Measurements from ENCODE around the gene NAV2. TPM values are rescaled to one million over a fixed set of nuclear protein-coding genes. Genes with fewer than 3 reads are reported as not detected.
"Not testable (repeated sequence)": the region's sequence is repeated elsewhere in the genome, so short reads cannot be mapped to it uniquely, and the experiment has no call there.

The NAV2 gene
- total and polyA plus RNA-seq, 5 experiments from 2014 or later = 0.06 to 4.2 (median 1.1) TPM; not detected in 1

DNA sequence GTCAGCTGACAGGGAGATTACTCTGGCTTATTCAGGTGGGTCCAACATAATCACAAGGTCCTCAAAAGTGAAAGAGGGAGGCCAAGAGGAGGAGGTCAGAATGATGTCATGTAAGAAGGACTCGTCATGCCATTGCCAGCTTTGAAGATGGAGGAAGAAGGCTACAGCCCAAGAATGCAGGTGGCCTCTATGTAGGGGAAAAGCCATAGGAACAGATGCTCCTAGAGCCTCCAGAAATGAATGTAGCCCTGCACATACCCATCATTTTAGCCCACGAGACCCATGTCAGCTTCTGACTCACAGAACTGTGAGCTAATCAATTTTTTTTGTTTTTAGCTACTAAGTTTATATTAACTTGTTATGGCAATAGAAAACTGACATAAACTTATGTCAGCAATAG is 276.6 kb downstream of the NAV2 start:
- no peak for DNase-seq
- Mint-ChIP-seq H3K27ac (no peak overlapping the region), H3K36me3 (no peaks in the 10 kb centered on the region), H3K4me1 (peaks cover 0 to 3% (median 0%) of the 10 kb centered on the region in 4 donors), H3K4me3 (no peak overlapping the region), H3K9me3 (peaks cover 0 to 2% (median 0%) of the 10 kb centered on the region in 9 donors), H3K27me3 (peaks cover 0 to 7% (median 0%) of the 10 kb centered on the region in 5 donors)
- POLR2A ChIA-PET = no interaction called here
- no peak for ATAC-seq

DNA sequence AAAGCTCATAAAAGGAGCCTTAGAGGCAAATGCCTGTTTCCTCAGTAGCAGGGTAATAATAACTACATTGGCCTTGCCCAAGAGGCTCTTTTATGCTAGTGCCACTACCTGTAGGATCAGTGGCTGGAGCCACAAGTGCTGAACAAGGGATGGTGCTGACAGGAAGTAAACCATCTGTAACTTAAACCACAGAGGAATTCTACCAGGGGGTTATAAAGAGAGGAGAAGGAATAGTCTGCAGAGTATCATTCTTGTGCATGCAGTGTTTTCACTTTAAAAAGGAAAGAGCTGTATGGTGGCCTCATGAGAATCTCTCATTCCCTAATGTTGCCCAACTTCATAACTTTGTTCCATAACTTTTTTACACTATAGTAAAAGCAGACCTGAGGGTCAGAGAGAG is 279.5 kb downstream of the NAV2 start:
- Mint-ChIP-seq H3K9me3 (peaks cover 0 to 2% (median 0%) of the 10 kb centered on the region in 9 donors), H3K27ac (no peak overlapping the region), H3K4me3 (no peak overlapping the region), H3K27me3 (peaks cover 0 to 7% (median 0%) of the 10 kb centered on the region in 5 donors), H3K4me1 (no peaks in the 10 kb centered on the region), H3K36me3 (no peaks in the 10 kb centered on the region)
- DNase-seq (no peak), ATAC-seq (no peak)
- POLR2A ChIA-PET = no interaction called here

DNA sequence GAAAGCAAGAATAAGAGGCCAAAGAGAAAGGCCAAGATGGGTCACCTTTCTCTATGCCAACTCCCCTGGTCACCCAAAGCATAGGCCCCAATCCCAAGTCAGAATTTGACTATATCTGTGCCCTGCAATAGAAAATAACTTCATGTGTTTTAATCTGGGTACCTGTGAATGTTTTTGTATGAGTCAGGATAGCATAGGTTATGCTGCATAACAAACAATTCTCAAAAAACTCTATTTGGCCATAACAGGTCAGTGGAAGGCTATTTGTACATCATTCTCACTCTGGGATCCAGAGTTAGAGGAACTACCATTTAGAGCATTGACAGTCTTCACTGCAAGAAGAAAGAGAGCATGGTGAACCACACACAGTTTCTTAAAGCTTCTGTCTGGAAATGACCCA is 280.4 kb downstream of the NAV2 start:
- Mint-ChIP-seq H3K4me3 (no peak overlapping the region), H3K27ac (no peak overlapping the region), H3K9me3 (peaks cover 0 to 2% (median 0%) of the 10 kb centered on the region in 9 donors), H3K36me3 (no peaks in the 10 kb centered on the region), H3K4me1 (no peaks in the 10 kb centered on the region), H3K27me3 (peaks cover 0 to 7% (median under 1%) of the 10 kb centered on the region in 5 donors)
- DNase-seq (no peak), ATAC-seq (no peak)
- POLR2A ChIA-PET = no interaction called here

DNA sequence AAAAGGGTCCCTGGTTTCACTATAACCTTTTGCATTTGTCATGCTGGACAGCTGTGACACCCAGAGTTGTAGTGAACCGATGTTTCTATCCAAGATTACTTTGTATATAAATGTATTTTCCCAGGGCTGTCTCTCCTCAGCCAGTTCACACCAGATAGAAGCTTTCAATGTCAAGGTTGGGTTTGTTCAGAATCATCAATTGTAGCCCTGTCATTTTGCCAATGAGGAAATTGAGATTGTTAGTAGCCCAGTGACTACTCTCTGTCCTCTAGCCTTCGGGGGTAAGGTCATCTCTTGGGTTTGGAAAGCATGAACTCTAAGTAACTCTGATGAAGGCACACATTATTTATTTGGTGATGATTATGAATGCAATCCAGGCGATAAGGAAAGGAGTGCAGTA is 282.0 kb downstream of the NAV2 start:
- peaks cover 3 to 12% (median 9%) of the 10 kb centered on the region in 5 donors for H3K27me3 Mint-ChIP-seq
- ATAC-seq (no peak), DNase-seq (no peak)

DNA sequence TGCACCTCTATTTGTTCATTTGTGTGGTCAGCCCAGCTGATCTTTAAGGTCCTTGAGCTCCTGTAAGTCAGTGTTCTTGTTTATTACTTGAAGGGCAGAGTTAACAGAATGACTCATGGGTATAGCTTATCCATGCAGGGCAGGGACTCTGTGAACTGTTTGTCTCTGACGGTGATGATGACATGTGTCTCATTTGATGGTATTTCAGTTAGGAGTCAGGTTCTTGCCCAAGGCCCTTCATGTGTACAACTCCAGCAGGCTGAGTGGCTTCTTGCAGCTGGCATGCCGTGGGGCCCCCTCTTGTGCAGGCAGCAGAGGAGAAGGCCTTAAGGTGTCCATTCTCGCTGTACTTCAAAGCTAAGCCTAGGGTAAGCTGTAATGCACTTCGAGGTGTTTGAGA is 282.5 kb downstream of the NAV2 start:
- POLR2A ChIA-PET = no interaction called here
- Mint-ChIP-seq H3K4me3 (no peak overlapping the region), H3K36me3 (no peaks in the 10 kb centered on the region), H3K9me3 (peaks cover 0 to 2% (median 0%) of the 10 kb centered on the region in 9 donors), H3K27me3 (peaks cover 3 to 12% (median 10%) of the 10 kb centered on the region in 5 donors), H3K4me1 (no peaks in the 10 kb centered on the region), H3K27ac (no peak overlapping the region)
- DNase-seq (no peak), ATAC-seq (no peak)

More for the DNA sequence above, 282.0 kb downstream of the NAV2 start:
- H3K4me1 Mint-ChIP-seq = no peaks in the 10 kb centered on the region
- H3K4me3 Mint-ChIP-seq = no peak overlapping the region
- H3K36me3 Mint-ChIP-seq = no peaks in the 10 kb centered on the region
- no peak overlapping the region for H3K27ac Mint-ChIP-seq
- peaks cover 0 to 2% (median 0%) of the 10 kb centered on the region in 9 donors for H3K9me3 Mint-ChIP-seq
- POLR2A ChIA-PET = no interaction called here

DNA sequence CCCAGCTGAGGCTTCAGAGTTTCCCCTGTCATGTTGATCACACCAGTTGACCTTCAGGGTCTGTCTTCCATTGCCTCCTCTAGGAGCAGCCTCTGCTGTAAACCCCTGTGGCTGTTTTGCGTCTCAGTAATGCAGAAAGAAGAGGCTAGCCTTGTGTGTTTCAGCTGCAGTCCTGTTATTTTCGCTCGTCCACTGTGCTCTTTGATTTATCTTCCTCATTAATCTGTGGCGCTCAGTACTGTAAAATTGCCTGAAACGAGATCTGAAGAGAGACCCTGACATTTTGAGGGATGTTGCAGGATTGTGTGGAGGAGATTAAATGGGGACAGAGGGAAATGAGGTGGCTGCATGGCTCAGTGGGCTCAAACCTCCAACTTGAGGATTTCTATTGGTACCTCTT is 283.9 kb downstream of the NAV2 start:
- Mint-ChIP-seq H3K27ac (no peak overlapping the region), H3K36me3 (no peaks in the 10 kb centered on the region), H3K4me3 (no peak overlapping the region), H3K27me3 (peaks cover 7 to 15% (median 10%) of the 10 kb centered on the region in 5 donors), H3K9me3 (peaks cover 0 to 2% (median 0%) of the 10 kb centered on the region in 9 donors), H3K4me1 (peaks cover 0 to 4% (median 0%) of the 10 kb centered on the region in 4 donors)
- ATAC-seq (no peak), DNase-seq (no peak)
- POLR2A ChIA-PET = interaction anchor here (0.9 kb wide), 1 partner anchor 473 kb away, joined by 4 read pairs; no protein-coding TSS in a partner anchor

DNA sequence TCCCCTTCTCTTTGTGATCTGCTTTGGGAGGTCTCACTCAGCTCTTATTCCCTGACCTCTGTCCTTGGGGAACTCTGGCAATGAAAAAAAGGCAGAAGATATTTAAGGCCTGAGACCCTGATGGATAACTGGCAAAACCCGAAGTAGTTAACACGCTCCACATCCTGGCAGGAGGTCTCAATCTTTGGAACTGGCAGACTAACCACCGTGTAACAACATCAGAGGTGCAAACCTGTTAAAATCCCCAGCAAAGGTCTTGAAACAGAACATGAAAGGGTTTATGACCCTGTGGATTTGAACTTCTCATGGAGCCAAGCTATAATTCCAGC is 287.3 kb downstream of the NAV2 start:
- ATAC-seq (no peak), DNase-seq (no peak)
- Mint-ChIP-seq H3K9me3 (no peaks in the 10 kb centered on the region), H3K27ac (no peak overlapping the region), H3K36me3 (no peaks in the 10 kb centered on the region), H3K27me3 (peaks cover 7 to 12% (median 9%) of the 10 kb centered on the region in 5 donors), H3K4me3 (no peak overlapping the region), H3K4me1 (peaks cover 0 to 4% (median 0%) of the 10 kb centered on the region in 4 donors)
- POLR2A ChIA-PET = no interaction called here

DNA sequence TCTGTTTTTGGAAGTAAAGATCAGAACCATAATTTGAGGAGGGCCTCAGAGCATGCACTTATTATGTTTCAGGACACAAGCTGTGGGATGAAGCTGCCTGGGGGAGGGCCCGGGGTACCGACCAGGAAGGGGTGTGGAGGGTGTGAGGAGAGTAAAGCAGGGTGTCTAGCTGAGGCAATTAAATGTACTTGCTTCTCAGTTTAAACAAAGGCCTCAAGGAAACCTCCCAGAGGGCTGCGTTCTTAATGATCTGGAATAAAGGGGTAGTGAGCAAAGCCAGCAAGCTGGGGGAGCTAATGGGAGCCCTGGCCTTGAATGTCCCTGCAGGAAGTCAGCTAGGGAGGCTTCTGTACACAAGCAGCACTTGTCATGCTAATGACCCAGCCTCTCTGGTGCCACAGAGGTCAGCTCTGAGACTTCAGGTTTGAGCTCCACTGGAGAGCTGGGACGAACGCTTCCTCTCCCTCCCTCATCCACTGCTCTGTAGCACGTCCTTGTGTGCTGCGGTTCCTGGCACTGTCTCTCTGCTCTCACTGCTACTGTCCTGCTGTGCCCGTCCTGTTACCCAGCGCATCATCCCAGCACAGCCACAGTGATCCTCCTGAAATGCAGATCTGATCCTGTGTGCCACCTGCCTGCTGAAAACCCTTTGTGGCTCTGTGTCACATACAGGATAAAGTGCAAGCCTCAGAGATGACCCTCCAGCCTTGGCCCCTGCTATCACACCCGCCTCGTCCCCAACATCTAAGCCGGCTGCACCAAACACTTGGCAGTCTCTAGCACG is 287.9 kb downstream of the NAV2 start:
- peaks cover 7 to 12% (median 9%) of the 10 kb centered on the region in 5 donors for H3K27me3 Mint-ChIP-seq
- no peak overlapping the region for H3K4me3 Mint-ChIP-seq
- ATAC-seq (no peak), DNase-seq (no peak)
- POLR2A ChIA-PET = no interaction called here
- H3K36me3 Mint-ChIP-seq = no peaks in the 10 kb centered on the region
- peaks cover 0 to 4% (median 0%) of the 10 kb centered on the region in 4 donors for H3K4me1 Mint-ChIP-seq
- H3K27ac Mint-ChIP-seq = no peak overlapping the region
- no peaks in the 10 kb centered on the region for H3K9me3 Mint-ChIP-seq

DNA sequence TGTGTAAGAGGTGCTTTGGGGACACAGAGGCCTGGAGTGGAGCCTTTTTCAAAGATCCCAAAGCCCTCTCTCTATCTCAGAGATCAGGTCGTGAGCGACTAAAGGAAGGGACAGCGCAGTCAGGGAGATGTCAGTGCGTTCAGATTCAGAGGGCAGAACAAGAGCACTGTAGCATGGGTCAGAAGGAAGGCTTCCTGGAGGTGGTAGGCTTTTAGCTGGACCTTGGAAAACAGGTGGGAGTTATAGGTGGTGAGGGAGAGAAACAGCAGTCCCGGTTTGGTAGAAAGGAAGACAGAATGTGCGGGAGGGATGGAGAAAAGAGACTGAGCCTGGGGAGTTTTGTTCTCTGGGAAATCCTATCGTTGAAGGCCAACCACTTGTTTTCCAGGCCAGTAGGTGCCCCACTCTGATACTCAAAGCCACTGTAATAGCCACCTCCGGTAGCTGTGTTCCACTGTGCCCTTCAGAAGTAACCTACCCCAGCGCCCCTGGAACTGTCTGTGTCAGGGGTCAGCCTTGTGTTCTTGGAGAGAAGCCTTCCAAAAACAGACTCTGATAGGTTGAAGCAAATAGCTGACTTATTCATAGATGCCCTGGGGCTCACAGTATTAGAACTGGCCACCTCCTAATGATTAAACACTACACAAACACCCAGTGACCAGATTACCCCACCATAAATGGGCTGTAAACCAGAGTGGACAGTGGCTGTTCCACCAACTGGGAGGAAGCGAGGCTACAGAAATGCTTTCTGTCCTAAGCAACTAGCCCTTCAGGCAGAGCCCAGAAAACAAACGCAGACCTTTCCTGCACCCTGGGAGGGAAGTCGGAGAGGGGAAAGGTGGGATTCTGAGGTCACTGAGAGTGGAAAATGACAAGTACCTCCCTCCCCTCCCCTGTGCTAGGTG is 289.9 kb downstream of the NAV2 start:
- DNase-seq = no peak
- ATAC-seq = no peak
- POLR2A ChIA-PET = no interaction called here
- Mint-ChIP-seq H3K4me1 (peaks cover 0 to 4% (median 0%) of the 10 kb centered on the region in 4 donors), H3K9me3 (no peaks in the 10 kb centered on the region), H3K36me3 (no peaks in the 10 kb centered on the region), H3K27me3 (peaks cover 7 to 12% (median 10%) of the 10 kb centered on the region in 5 donors), H3K4me3 (no peak overlapping the region), H3K27ac (no peak overlapping the region)

DNA sequence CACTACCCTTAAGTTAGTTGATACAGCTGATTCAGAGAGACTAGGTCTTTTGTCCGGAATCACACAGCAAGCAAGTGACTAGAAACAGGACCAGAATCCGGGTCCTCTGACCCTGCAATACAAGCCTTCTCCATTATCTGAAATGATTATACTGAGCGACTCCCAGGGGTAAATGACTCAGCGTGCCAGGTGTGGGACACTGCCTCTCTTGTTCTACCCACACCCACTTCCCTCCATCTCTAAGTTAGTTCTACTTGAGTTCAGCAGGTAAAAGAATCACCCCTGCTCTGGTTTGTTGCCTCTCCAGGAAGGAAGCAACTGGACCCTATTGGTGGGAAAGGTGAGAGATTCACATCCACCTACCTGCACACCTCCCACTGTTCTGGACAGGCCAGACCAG is 290.7 kb downstream of the NAV2 start:
- DNase-seq (no peak), ATAC-seq (no peak)
- H3K4me3 Mint-ChIP-seq = no peak overlapping the region
- H3K27ac Mint-ChIP-seq = no peak overlapping the region
- H3K36me3 Mint-ChIP-seq = no peaks in the 10 kb centered on the region
- POLR2A ChIA-PET = no interaction called here
- peaks cover 5 to 11% (median 7%) of the 10 kb centered on the region in 5 donors for H3K27me3 Mint-ChIP-seq
- H3K9me3 Mint-ChIP-seq = no peaks in the 10 kb centered on the region
- H3K4me1 Mint-ChIP-seq = peaks cover 0 to 4% (median 0%) of the 10 kb centered on the region in 4 donors

DNA sequence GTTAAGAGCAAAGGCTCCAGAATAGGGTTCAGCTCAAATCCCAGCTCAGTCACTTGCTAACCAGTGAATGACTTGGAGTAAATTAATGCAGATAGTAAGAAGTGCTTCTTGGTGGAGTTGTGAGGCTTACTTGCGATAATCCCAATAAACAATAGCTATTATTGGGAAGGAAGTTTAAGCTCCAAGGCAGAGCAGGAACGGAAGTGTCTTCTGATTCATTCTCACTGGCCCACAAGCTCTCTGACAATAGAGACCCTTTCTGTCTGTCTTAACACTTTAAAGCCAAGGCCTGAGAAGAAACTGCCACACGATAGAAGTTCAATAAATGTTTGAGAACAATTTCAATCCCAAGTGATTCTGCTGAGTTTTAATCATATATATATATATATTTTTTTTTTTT is 292.2 kb downstream of the NAV2 start:
- POLR2A ChIA-PET = no interaction called here
- Mint-ChIP-seq H3K9me3 (no peaks in the 10 kb centered on the region), H3K36me3 (no peaks in the 10 kb centered on the region), H3K27me3 (peaks cover 0 to 7% (median 2%) of the 10 kb centered on the region in 5 donors), H3K4me1 (peaks cover 0 to 4% (median 0%) of the 10 kb centered on the region in 4 donors), H3K27ac (no peak overlapping the region), H3K4me3 (no peak overlapping the region)
- ATAC-seq (no peak), DNase-seq (no peak)

DNA sequence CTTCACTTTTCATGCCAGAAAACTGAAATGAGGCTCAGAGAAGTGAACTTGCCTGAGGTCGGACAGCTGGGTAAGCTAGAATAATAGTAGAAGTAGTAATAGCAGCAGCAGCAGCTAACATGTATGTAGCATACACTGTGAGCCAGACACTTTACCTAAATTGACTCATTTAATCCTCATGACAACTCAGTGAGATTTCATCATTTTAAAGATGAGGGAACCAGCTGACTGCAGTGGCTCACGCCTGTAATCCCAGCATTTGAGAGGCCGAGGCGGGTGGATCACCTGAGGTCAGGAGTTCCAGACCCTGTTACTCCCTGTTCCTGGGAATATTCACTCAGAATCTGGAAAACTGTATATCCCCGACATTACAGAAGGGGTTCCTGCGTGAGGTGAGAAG is 293.1 kb downstream of the NAV2 start:
- DNase-seq (no peak), ATAC-seq (no peak)
- Mint-ChIP-seq H3K4me1 (peaks cover 0 to 1% (median 0%) of the 10 kb centered on the region in 4 donors), H3K36me3 (no peaks in the 10 kb centered on the region), H3K4me3 (no peak overlapping the region), H3K27ac (no peak overlapping the region), H3K27me3 (peaks cover 0 to 7% (median 2%) of the 10 kb centered on the region in 5 donors), H3K9me3 (no peaks in the 10 kb centered on the region)
- POLR2A ChIA-PET = no interaction called here

DNA sequence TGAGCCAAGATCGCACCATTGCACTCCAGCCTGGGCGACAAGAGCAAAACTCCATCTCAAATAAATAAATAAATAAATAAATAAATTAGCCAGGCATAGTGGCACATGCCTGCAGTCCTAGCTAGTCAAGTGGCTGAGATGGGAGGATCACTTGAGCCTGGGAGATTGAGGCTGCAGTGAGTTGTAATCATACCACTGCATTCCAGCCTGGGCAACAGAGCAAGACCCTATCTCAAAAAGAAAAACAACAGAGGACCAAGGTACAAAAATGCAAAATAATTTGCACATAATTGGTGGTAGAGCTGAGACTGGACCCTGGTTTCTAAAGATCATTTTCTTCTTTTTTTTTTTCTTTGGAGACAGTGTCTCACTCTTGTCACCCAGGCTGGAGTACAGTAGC is 294.0 kb downstream of the NAV2 start:
- H3K4me1 Mint-ChIP-seq, H3K27ac Mint-ChIP-seq, H3K27me3 Mint-ChIP-seq, ATAC-seq, DNase-seq, H3K9me3 Mint-ChIP-seq, POLR2A ChIA-PET, H3K36me3 Mint-ChIP-seq, H3K4me3 Mint-ChIP-seq: not testable (repeated sequence)
